Activated CD8-positive, alpha-beta memory T cell treated with anti-CD3 and anti-CD28 coated beads for 4 hours (primary cell): ENCODE measurements around the gene CDPF1.

Source experiments
- DNase-seq, 2 donors: peaks; one replicate each; pipeline ENCODE4 v3.0.0-alpha.2; 2020; ENCODE audit warnings: low read depth in 2 of 2

Gene CDPF1

GRCh38 chr22:46256358-46256958 is 6.4 kb upstream of the CDPF1 start:
- DNase-seq = no peak

- no peak for DNase-seq
Observed at GRCh38 chr22:46251816-46252380, 1.8 kb upstream of the CDPF1 start.

- DNase-seq = no peak
Observed at GRCh38 chr22:46251266-46251665, 1.2 kb upstream of the CDPF1 start.

- no peak for DNase-seq
Observed at GRCh38 chr22:46250783-46251125, 661 bp upstream of the CDPF1 start.

- DNase-seq = no peak
Observed at GRCh38 chr22:46247443-46247975, 2.6 kb downstream of the CDPF1 start.

GRCh38 chr22:46246178-46246577 is 3.9 kb downstream of the CDPF1 start:
- DNase-seq = no peak

- DNase-seq = no peak
Observed at GRCh38 chr22:46245511-46245910, 4.6 kb downstream of the CDPF1 start.

GRCh38 chr22:46244771-46245170 is 5.3 kb downstream of the CDPF1 start:
- no peak for DNase-seq

- no peak for DNase-seq
Observed at GRCh38 chr22:46242076-46242475, 8.0 kb downstream of the CDPF1 start.

GRCh38 chr22:46241396-46242007 is 8.6 kb downstream of the CDPF1 start:
- no peak for DNase-seq

- no peak for DNase-seq
Observed at GRCh38 chr22:46240907-46241306, 9.2 kb downstream of the CDPF1 start.

GRCh38 chr22:46240506-46240905 is 9.6 kb downstream of the CDPF1 start:
- no peak for DNase-seq

GRCh38 chr22:46240073-46240472 is 10.0 kb downstream of the CDPF1 start:
- no peak for DNase-seq

- no peak for DNase-seq
Observed at GRCh38 chr22:46239261-46240048, 10.6 kb downstream of the CDPF1 start.

- no peak for DNase-seq
Observed at GRCh38 chr22:46238541-46238940, 11.6 kb downstream of the CDPF1 start.

GRCh38 chr22:46237453-46238124 is 12.5 kb downstream of the CDPF1 start:
- DNase-seq = no peak

GRCh38 chr22:46234969-46235368 is 15.1 kb downstream of the CDPF1 start:
- no peak for DNase-seq

- DNase-seq = no peak
Observed at GRCh38 chr22:46233231-46233630, 16.9 kb downstream of the CDPF1 start.

GRCh38 chr22:46230262-46230901 is 19.7 kb downstream of the CDPF1 start:
- DNase-seq = no peak

- no peak for DNase-seq
Observed at GRCh38 chr22:46229701-46230100, 20.4 kb downstream of the CDPF1 start.

- no peak for DNase-seq
Observed at GRCh38 chr22:46226577-46226976, 23.5 kb downstream of the CDPF1 start.

GRCh38 chr22:46225631-46226030 is 24.5 kb downstream of the CDPF1 start:
- no peak for DNase-seq
